GM10266 (cell line): ENCODE results near the gene SCUBE3.

Source experiments
- DNase-seq: peaks from one replicate; pipeline ENCODE4 v3.0.0; 2012; ENCODE audit errors: extremely low spot score
- CTCF ChIP-seq: IDR thresholded peaks from 2 replicates; pipeline ENCODE4 v1.5.1; 2012; ENCODE audit warnings: mild to moderate bottlenecking, low read depth; ENCODE audit not compliant: control insufficient read depth, insufficient read depth; ENCODE audit errors: missing control alignments

SCUBE3 gene

GRCh38 chr6:35258858-35259193, 45.1 kb downstream of the SCUBE3 start:
- no peak for TF ChIP-seq CTCF
- peak; percentile 59 for DNase-seq

GRCh38 chr6:35259194-35259947, 45.6 kb downstream of the SCUBE3 start, which contains the start of gene ZNF76:
ZNF76 (plus strand) TSS chr6:35259735; CDS start chr6:35281152, 21,417 bp downstream.
- peak; percentile 12 for TF ChIP-seq CTCF

GRCh38 chr6:35259948-35260590, 46.3 kb downstream of the SCUBE3 start:
- peak; percentile 91 for DNase-seq
- no peak for TF ChIP-seq CTCF

More at GRCh38 chr6:35259194-35259947, 45.6 kb downstream of the SCUBE3 start, which contains the start of gene ZNF76:
- DNase-seq, result peak; percentile 94

- TF ChIP-seq CTCF, result no peak
- no peak for DNase-seq
Observed at GRCh38 chr6:35260591-35261570, 47.1 kb downstream of the SCUBE3 start.

GRCh38 chr6:35262596-35262995, 48.8 kb downstream of the SCUBE3 start:
- no peak for DNase-seq
- no peak for TF ChIP-seq CTCF

GRCh38 chr6:35264550-35265274, 51.0 kb downstream of the SCUBE3 start:
- no peak for DNase-seq
- TF ChIP-seq CTCF, result no peak
